ENCODE data around the gene LRFN2. TPM values are rescaled to one million over a fixed set of nuclear protein-coding genes. Genes with fewer than 3 reads are reported as not detected.

LRFN2 gene
- total and polyA plus RNA-seq, 5 donors from 2014 or later, result not detected

DNA sequence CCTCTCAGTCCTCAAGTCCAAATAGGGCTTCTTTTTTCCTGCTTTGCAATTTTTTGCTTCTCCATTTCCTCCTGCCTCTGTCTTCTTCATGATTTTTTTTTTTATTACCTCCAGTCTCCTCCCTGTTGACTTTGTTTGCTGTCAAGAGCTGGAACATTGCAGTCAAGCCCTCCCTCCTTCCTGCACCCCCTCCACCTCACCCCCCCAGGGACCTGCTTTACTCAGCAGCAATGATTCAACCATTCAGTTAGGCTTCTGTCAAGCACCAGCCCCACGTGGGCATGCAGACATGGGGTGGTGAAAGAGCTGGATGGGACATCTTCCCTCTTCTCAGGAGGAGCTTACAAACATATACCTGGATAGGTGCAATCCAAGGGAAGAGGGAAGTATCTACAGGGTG is 142.4 kb downstream of the LRFN2 start:
- Histone ChIP-seq H3K4me3 (ENCODE audit: low read depth, low read length) (no peak overlapping the region), H3K4me1 (ENCODE audit: control insufficient read depth, insufficient read depth, low read length, poor library complexity, severe bottlenecking) (no peaks in the 10 kb centered on the region), H3K27me3 (ENCODE audit: control insufficient read depth, insufficient read depth, low read length) (no peaks in the 10 kb centered on the region), H3K9me3 (ENCODE audit: control insufficient read depth in 2 of 2, low read length in 2 of 2) (no peaks in the 10 kb centered on the region), H3K27ac (ENCODE audit: insufficient read depth, low read length, poor library complexity, severe bottlenecking) (no peak overlapping the region), H3K36me3 (ENCODE audit: control insufficient read depth, insufficient read depth, low read length) (no peaks in the 10 kb centered on the region)
- no peak overlapping the region for H3K27ac Mint-ChIP-seq
- DNase-seq (no peak), ATAC-seq (ENCODE audit: low read depth in 2 of 2) (no peak)
- H3K9me3 Mint-ChIP-seq, result peaks cover 0 to 3% (median 0%) of the 10 kb centered on the region in 7 donors
- no peak overlapping the region for H3K4me3 Mint-ChIP-seq
- H3K4me1 Mint-ChIP-seq, result no peaks in the 10 kb centered on the region
- peaks cover 19% of the 10 kb centered on the region for H3K27me3 Mint-ChIP-seq
- no peaks in the 10 kb centered on the region for H3K36me3 Mint-ChIP-seq

DNA sequence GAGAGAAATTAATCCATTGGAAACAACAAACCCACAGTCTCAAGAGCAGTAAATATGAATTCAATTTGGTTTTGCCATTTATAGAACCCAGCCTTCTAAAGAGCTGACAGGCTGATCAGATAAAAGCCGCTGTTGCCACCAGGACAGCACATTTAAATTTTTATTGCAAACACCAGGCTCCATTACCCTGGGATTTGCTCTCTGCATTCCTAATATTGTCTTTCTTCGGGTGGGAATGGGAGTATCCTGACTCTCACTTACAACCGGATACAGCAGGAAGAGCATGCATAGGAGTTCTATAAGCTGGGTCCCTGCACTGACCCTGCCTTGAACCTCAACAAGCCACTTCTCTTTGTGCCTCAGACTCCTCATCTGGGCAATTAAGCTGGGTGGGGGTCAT is 142.9 kb downstream of the LRFN2 start:
- Histone ChIP-seq H3K4me1 (ENCODE audit: control insufficient read depth, insufficient read depth, low read length, poor library complexity, severe bottlenecking) (no peaks in the 10 kb centered on the region), H3K9me3 (ENCODE audit: control insufficient read depth in 2 of 2, low read length in 2 of 2) (no peaks in the 10 kb centered on the region), H3K27ac (ENCODE audit: insufficient read depth, low read length, poor library complexity, severe bottlenecking) (no peak overlapping the region), H3K36me3 (ENCODE audit: control insufficient read depth, insufficient read depth, low read length) (no peaks in the 10 kb centered on the region), H3K27me3 (ENCODE audit: control insufficient read depth, insufficient read depth, low read length) (no peaks in the 10 kb centered on the region), H3K4me3 (ENCODE audit: low read depth, low read length) (no peak overlapping the region)
- no peak overlapping the region for H3K27ac Mint-ChIP-seq
- no peak overlapping the region for H3K4me3 Mint-ChIP-seq
- DNase-seq, result no peak
- no peak for ATAC-seq (ENCODE audit: low read depth in 2 of 2)
- H3K27me3 Mint-ChIP-seq, result peaks cover 19% of the 10 kb centered on the region
- no peaks in the 10 kb centered on the region for H3K36me3 Mint-ChIP-seq
- H3K9me3 Mint-ChIP-seq, result peaks cover 0 to 3% (median 0%) of the 10 kb centered on the region in 7 donors
- no peaks in the 10 kb centered on the region for H3K4me1 Mint-ChIP-seq

- Mint-ChIP-seq H3K4me3 (no peak overlapping the region), H3K27ac (no peak overlapping the region)
- no peaks in the 10 kb centered on the region for H3K27me3 ChIP-seq (ENCODE audit: control insufficient read depth, insufficient read depth, low read length)
Observed at GRCh38 chr6:40443842-40444241, 143.3 kb downstream of the LRFN2 start.

GRCh38 chr6:40442591-40442990 is 144.6 kb downstream of the LRFN2 start:
- H3K27me3 Mint-ChIP-seq, result peaks cover 10% of the 10 kb centered on the region
- Histone ChIP-seq H3K9me3 (ENCODE audit: control insufficient read depth in 2 of 2, low read length in 2 of 2) (no peaks in the 10 kb centered on the region), H3K4me3 (ENCODE audit: low read depth, low read length) (no peak overlapping the region), H3K36me3 (ENCODE audit: control insufficient read depth, insufficient read depth, low read length) (no peaks in the 10 kb centered on the region), H3K27me3 (ENCODE audit: control insufficient read depth, insufficient read depth, low read length) (no peaks in the 10 kb centered on the region), H3K27ac (ENCODE audit: insufficient read depth, low read length, poor library complexity, severe bottlenecking) (no peak overlapping the region), H3K4me1 (ENCODE audit: control insufficient read depth, insufficient read depth, low read length, poor library complexity, severe bottlenecking) (no peaks in the 10 kb centered on the region)
- ATAC-seq (ENCODE audit: low read depth in 2 of 2), result no peak
- H3K9me3 Mint-ChIP-seq, result peaks cover 0 to 3% (median 0%) of the 10 kb centered on the region in 7 donors
- DNase-seq, result no peak
- no peaks in the 10 kb centered on the region for H3K4me1 Mint-ChIP-seq
- H3K27ac Mint-ChIP-seq, result no peak overlapping the region
- no peak overlapping the region for H3K4me3 Mint-ChIP-seq
- no peaks in the 10 kb centered on the region for H3K36me3 Mint-ChIP-seq

More at GRCh38 chr6:40443842-40444241, 143.3 kb downstream of the LRFN2 start:
- H3K27ac ChIP-seq (ENCODE audit: insufficient read depth, low read length, poor library complexity, severe bottlenecking), result no peak overlapping the region
- no peaks in the 10 kb centered on the region for H3K9me3 ChIP-seq (ENCODE audit: control insufficient read depth in 2 of 2, low read length in 2 of 2)
- H3K36me3 ChIP-seq (ENCODE audit: control insufficient read depth, insufficient read depth, low read length), result no peaks in the 10 kb centered on the region
- H3K4me1 Mint-ChIP-seq, result no peaks in the 10 kb centered on the region
- H3K9me3 Mint-ChIP-seq, result peaks cover 0 to 3% (median 0%) of the 10 kb centered on the region in 7 donors
- no peaks in the 10 kb centered on the region for H3K4me1 ChIP-seq (ENCODE audit: control insufficient read depth, insufficient read depth, low read length, poor library complexity, severe bottlenecking)
- no peaks in the 10 kb centered on the region for H3K36me3 Mint-ChIP-seq
- no peak for DNase-seq
- no peak overlapping the region for H3K4me3 ChIP-seq (ENCODE audit: low read depth, low read length)
- H3K27me3 Mint-ChIP-seq, result peaks cover 18% of the 10 kb centered on the region
- no peak for ATAC-seq (ENCODE audit: low read depth in 2 of 2)

DNA sequence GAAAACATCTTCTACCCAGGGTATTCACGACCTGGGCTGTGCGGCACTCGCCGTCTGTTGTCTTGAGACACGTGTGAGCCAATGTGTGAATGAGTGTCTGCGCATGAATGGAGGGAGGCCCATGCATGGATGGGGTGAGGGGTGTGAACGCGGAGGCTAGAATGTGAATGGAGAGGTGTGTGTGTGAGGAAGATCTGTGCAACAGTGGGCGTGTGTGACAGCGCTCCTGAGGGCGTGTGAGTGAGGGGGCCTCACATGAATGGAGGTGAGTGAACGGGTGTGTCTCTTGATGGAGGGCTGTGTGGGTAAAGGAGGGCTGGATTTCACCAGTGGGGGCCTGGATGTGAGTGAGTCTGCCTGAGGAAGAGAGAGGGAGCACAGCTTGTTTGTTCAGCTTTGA is 146.0 kb downstream of the LRFN2 start:
- H3K27me3 Mint-ChIP-seq, result peaks cover 15% of the 10 kb centered on the region
- peak overlapping the region in 2 of 3 donors; percentile 14 to 33 for H3K27ac Mint-ChIP-seq
- no peaks in the 10 kb centered on the region for H3K9me3 ChIP-seq (ENCODE audit: control insufficient read depth in 2 of 2, low read length in 2 of 2)

DNA sequence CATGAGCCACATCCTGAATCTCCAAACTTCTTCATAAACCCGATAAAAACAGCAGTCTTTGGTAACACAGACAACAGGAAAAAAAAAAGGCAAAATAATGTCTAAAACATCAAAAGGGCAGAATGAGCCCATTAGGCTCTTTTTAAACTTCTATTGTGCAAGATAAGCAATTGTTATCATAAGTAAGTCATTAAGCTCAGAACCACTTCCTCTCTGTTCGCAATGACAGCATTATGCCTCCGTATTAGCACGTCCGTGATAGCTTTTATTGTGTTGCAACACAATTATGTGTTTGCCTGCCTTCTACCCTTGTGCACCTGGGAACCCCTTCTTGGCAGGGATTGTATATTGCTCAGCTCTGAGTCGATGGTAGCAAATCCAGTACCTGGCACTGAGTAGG is 147.1 kb downstream of the LRFN2 start:
- Mint-ChIP-seq H3K9me3 (no peaks in the 10 kb centered on the region), H3K4me3 (no peak overlapping the region), H3K27ac (no peak overlapping the region), H3K36me3 (no peaks in the 10 kb centered on the region), H3K4me1 (no peaks in the 10 kb centered on the region), H3K27me3 (peaks cover 15% of the 10 kb centered on the region)
- ATAC-seq (ENCODE audit: low read depth in 2 of 2) (no peak), DNase-seq (no peak)
- Histone ChIP-seq H3K36me3 (ENCODE audit: control insufficient read depth, insufficient read depth, low read length) (no peaks in the 10 kb centered on the region), H3K27me3 (ENCODE audit: control insufficient read depth, insufficient read depth, low read length) (no peaks in the 10 kb centered on the region), H3K27ac (ENCODE audit: insufficient read depth, low read length, poor library complexity, severe bottlenecking) (no peak overlapping the region), H3K9me3 (ENCODE audit: control insufficient read depth in 2 of 2, low read length in 2 of 2) (no peaks in the 10 kb centered on the region), H3K4me1 (ENCODE audit: control insufficient read depth, insufficient read depth, low read length, poor library complexity, severe bottlenecking) (no peaks in the 10 kb centered on the region), H3K4me3 (ENCODE audit: low read depth, low read length) (no peak overlapping the region)

More for the DNA sequence above, 146.0 kb downstream of the LRFN2 start:
- Mint-ChIP-seq H3K36me3 (no peaks in the 10 kb centered on the region), H3K4me1 (no peaks in the 10 kb centered on the region), H3K4me3 (no peak overlapping the region), H3K9me3 (peaks cover 0 to 2% (median 0%) of the 10 kb centered on the region in 7 donors)
- ATAC-seq (ENCODE audit: low read depth in 2 of 2), result no peak
- Histone ChIP-seq H3K36me3 (ENCODE audit: control insufficient read depth, insufficient read depth, low read length) (no peaks in the 10 kb centered on the region), H3K27ac (ENCODE audit: insufficient read depth, low read length, poor library complexity, severe bottlenecking) (no peak overlapping the region), H3K4me3 (ENCODE audit: low read depth, low read length) (no peak overlapping the region), H3K27me3 (ENCODE audit: control insufficient read depth, insufficient read depth, low read length) (no peaks in the 10 kb centered on the region), H3K4me1 (ENCODE audit: control insufficient read depth, insufficient read depth, low read length, poor library complexity, severe bottlenecking) (no peaks in the 10 kb centered on the region)
- DNase-seq, result no peak

DNA sequence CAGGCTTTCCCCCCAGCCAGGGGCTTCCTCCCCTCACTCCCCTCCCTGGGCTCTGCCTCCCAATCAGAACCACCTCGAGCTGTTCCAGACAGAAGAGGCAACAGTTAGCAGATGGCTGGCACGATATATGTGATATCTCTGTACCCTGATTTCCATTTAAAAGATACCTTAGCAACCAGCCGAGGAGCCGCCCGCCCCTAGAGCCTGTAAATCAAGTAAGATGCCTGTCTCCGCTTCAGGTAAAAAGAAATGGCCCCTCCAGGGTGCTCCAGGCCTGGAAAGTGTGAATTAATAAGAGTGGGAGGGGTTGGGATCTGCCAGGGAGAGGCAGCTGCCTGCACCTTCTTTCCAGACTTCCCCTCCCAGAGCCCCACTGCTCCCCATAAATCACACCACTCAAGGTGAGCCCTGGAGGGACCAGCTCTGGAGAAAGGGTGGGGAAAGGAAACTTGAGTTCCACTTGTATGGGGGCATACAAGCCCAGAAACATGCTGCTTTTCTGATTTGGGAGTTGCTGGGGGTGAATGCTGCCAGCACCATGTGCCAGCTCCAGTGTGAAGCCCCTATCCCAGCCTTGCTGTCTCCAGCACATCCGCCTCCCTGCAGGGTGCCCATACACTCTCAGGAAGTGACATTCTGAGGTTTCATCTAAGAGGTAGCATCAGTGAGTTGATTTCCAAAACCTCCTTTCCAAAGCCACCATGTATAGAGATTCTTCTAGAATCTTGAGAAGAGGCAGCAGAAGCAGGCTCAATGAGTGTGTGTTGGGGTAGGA is 148.0 kb downstream of the LRFN2 start:
- Histone ChIP-seq H3K27me3 (ENCODE audit: control insufficient read depth, insufficient read depth, low read length) (no peaks in the 10 kb centered on the region), H3K36me3 (ENCODE audit: control insufficient read depth, insufficient read depth, low read length) (no peaks in the 10 kb centered on the region), H3K9me3 (ENCODE audit: control insufficient read depth in 2 of 2, low read length in 2 of 2) (no peaks in the 10 kb centered on the region), H3K4me1 (ENCODE audit: control insufficient read depth, insufficient read depth, low read length, poor library complexity, severe bottlenecking) (no peaks in the 10 kb centered on the region), H3K4me3 (ENCODE audit: low read depth, low read length) (no peak overlapping the region), H3K27ac (ENCODE audit: insufficient read depth, low read length, poor library complexity, severe bottlenecking) (no peak overlapping the region)
- Mint-ChIP-seq H3K4me1 (no peaks in the 10 kb centered on the region), H3K4me3 (no peak overlapping the region), H3K27me3 (peaks cover 9% of the 10 kb centered on the region), H3K27ac (no peak overlapping the region), H3K9me3 (no peaks in the 10 kb centered on the region), H3K36me3 (no peaks in the 10 kb centered on the region)
- ATAC-seq (ENCODE audit: low read depth in 2 of 2) (no peak), DNase-seq (no peak)

DNA sequence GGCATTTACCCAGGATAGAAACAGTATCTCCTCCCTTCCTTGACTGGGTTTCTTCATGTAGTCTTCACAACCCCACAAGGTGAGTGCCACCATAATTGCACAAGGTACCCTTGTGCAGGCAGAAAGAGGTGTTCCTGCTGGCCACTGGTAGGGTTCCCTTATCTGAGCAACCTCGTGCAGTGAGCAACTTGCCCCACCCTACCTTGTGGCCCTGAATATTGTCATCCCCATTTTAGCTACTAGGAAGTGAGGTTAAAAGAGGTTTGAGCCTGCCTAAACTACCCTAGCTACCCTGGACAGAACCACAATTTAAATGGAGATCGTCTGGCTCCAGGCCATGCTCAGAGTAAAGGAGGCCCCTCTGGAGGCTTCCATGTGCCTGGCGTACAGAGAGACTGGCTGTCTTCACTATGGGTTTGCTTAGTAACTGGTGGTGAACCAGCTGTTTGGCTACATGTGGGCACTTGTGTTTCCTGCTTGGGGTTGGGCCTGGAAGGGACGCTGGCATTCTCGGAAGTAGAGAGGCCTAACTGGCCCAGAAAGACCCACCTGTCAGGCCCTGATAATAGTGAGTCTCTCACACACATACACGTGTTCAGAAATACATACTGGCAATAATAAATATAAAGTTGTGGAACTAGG is 148.8 kb downstream of the LRFN2 start:
- ATAC-seq (ENCODE audit: low read depth in 2 of 2) (no peak), DNase-seq (no peak)
- Histone ChIP-seq H3K4me1 (ENCODE audit: control insufficient read depth, insufficient read depth, low read length, poor library complexity, severe bottlenecking) (no peaks in the 10 kb centered on the region), H3K27ac (ENCODE audit: insufficient read depth, low read length, poor library complexity, severe bottlenecking) (no peak overlapping the region), H3K4me3 (ENCODE audit: low read depth, low read length) (no peak overlapping the region), H3K27me3 (ENCODE audit: control insufficient read depth, insufficient read depth, low read length) (no peaks in the 10 kb centered on the region), H3K9me3 (ENCODE audit: control insufficient read depth in 2 of 2, low read length in 2 of 2) (no peaks in the 10 kb centered on the region), H3K36me3 (ENCODE audit: control insufficient read depth, insufficient read depth, low read length) (no peaks in the 10 kb centered on the region)
- H3K27ac Mint-ChIP-seq, result no peak overlapping the region
- H3K9me3 Mint-ChIP-seq, result peaks cover 0 to 1% (median 0%) of the 10 kb centered on the region in 7 donors
- no peaks in the 10 kb centered on the region for H3K4me1 Mint-ChIP-seq
- H3K36me3 Mint-ChIP-seq, result no peaks in the 10 kb centered on the region
- H3K4me3 Mint-ChIP-seq, result no peak overlapping the region
- H3K27me3 Mint-ChIP-seq, result peaks cover 6% of the 10 kb centered on the region
